Smooth muscle cell (in vitro differentiated cells): ENCODE data around the gene IMMP2L. TPM values are rescaled to one million over a fixed set of nuclear protein-coding genes. Genes with fewer than 3 reads are reported as not detected.

Source experiments
- DNase-seq: peaks from one replicate; lab custom pipeline; 2025; ENCODE audit not compliant: unreplicated experiment; lab: John Stamatoyannopoulos, UW
- H2AFZ ChIP-seq: fragments of 200-600 bp; sonication (generic); 2 replicates; pipeline ENCODE4 v1.6.0; 2016; ENCODE audit warnings: antibody characterized with exemption, low read depth, mild to moderate bottlenecking
- H3F3A ChIP-seq: fragments of 200-600 bp; sonication (generic); 2 replicates; pipeline ENCODE4 v1.6.0; 2017; ENCODE audit warnings: antibody characterized with exemption, low read depth
- H3K27ac ChIP-seq: fragments of 200-600 bp; sonication (generic); 2 replicates; pipeline ENCODE4 v1.5.1; 2016; ENCODE audit warnings: low read depth, mild to moderate bottlenecking
- H3K27me3 ChIP-seq: fragments of 200-600 bp; sonication (generic); 2 replicates; pipeline ENCODE4 v1.6.1; 2016; ENCODE audit warnings: low read depth, mild to moderate bottlenecking
- H3K36me3 ChIP-seq: fragments of 200-600 bp; sonication (generic); 2 replicates; pipeline ENCODE4 v1.5.1; 2016; ENCODE audit warnings: low read depth
- H3K4me1 ChIP-seq: fragments of 200-600 bp; sonication (generic); 2 replicates; pipeline ENCODE4 v1.5.1; 2016; ENCODE audit warnings: low read depth
- H3K4me2 ChIP-seq: fragments of 200-600 bp; sonication (generic); 2 replicates; pipeline ENCODE4 v1.6.0; 2016; ENCODE audit warnings: mild to moderate bottlenecking
- H3K4me3 ChIP-seq: fragments of 200-600 bp; sonication (generic); 2 replicates; pipeline ENCODE4 v1.5.1; 2016; ENCODE audit warnings: mild to moderate bottlenecking
- H3K79me2 ChIP-seq: fragments of 200-600 bp; sonication (generic); 2 replicates; pipeline ENCODE4 v1.6.0; 2016; ENCODE audit warnings: low read depth, mild to moderate bottlenecking
- H3K9ac ChIP-seq: fragments of 200-600 bp; sonication (generic); 2 replicates; pipeline ENCODE4 v1.6.0; 2016; ENCODE audit warnings: low read depth
- H3K9me3 ChIP-seq: fragments of 200-600 bp; sonication (generic); replicated peaks from 2 replicates; pipeline ENCODE4 v1.5.1; 2016; ENCODE audit warnings: low read depth
- H4K20me1 ChIP-seq: fragments of 200-600 bp; sonication (generic); 2 replicates; pipeline ENCODE4 v1.6.0; 2016; ENCODE audit warnings: low read depth
- WGBS: methylation state at CpG from one replicate; pipeline ENCODE4 v1.1.7; 2016; ENCODE audit warnings: low lambda C conversion rate; 5-methylcytosine and 5-hydroxymethylcytosine counted together
- polyA plus RNA-seq: library from polyadenylated mRNA; unstranded; fragments of >200 nt; fragmentation: Nextera tagmentation; extraction: Ambion mirVana; gene quantifications from 2 replicates; pipeline ENCODE4 v1.2.1, GENCODE V29; 2016
- total RNA-seq: library from RNA; depleted of rRNA; stranded (reverse); fragments of >200 nt; gene quantifications from 2 replicates; pipeline ENCODE4 v1.2.3, GENCODE V29; 2014
- TF ChIP-seq, protein P1 (sequence below): fragments of 200-600 bp; sonication (generic); IDR thresholded peaks from 2 replicates; pipeline ENCODE4 v1.5.1; 2017; ENCODE audit warnings: borderline replicate concordance, mild to moderate bottlenecking, antibody characterized with exemption; ENCODE audit not compliant: insufficient read depth, poor library complexity, severe bottlenecking

IMMP2L gene
- total and polyA plus RNA-seq, 2 experiments from 2014 or later, result 10.9 to 11.1 TPM

DNA sequence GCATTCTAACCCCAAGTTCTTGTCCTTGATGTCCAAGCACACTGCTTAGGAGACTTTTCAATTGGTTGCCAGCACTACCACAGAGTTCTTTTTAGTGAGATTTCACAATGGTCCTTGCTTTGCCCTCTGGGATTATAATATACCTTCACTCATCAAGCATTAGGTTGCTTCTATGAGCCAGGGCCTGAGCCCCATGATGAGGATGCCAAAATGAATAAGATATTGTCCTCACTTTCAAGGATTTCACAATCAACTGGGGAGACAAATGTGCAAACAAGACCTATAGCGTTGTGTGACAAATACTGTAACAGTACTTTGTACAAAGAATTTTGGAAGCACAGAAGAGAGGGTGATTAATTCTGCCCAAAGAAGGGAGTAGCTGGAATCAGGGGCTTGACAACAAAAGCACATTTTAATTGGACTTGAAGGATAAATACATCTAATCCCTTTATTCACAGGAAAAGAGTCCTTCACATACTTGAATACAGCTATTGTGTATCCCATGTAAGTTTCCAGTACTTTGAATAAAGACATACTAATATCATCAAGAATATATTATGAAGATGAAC, 734.9 kb downstream of the IMMP2L start:
- Histone ChIP-seq H3K9ac (no peak overlapping the region), H3F3A (no peaks in the 10 kb centered on the region), H3K4me2 (no peak overlapping the region), H2AFZ (no peak overlapping the region), H3K27ac (no peak overlapping the region), H3K4me1 (no peaks in the 10 kb centered on the region), H3K9me3 (no peaks in the 10 kb centered on the region), H3K27me3 (no peaks in the 10 kb centered on the region), H4K20me1 (no peaks in the 10 kb centered on the region), H3K36me3 (no peaks in the 10 kb centered on the region), H3K79me2 (no peaks in the 10 kb centered on the region), H3K4me3 (no peak overlapping the region)
- 94% methylated on average over 1 of the region's 1 CpG for WGBS
- TF ChIP-seq, protein P1, sequence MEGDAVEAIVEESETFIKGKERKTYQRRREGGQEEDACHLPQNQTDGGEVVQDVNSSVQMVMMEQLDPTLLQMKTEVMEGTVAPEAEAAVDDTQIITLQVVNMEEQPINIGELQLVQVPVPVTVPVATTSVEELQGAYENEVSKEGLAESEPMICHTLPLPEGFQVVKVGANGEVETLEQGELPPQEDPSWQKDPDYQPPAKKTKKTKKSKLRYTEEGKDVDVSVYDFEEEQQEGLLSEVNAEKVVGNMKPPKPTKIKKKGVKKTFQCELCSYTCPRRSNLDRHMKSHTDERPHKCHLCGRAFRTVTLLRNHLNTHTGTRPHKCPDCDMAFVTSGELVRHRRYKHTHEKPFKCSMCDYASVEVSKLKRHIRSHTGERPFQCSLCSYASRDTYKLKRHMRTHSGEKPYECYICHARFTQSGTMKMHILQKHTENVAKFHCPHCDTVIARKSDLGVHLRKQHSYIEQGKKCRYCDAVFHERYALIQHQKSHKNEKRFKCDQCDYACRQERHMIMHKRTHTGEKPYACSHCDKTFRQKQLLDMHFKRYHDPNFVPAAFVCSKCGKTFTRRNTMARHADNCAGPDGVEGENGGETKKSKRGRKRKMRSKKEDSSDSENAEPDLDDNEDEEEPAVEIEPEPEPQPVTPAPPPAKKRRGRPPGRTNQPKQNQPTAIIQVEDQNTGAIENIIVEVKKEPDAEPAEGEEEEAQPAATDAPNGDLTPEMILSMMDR, result no peak
- no peak for DNase-seq

DNA sequence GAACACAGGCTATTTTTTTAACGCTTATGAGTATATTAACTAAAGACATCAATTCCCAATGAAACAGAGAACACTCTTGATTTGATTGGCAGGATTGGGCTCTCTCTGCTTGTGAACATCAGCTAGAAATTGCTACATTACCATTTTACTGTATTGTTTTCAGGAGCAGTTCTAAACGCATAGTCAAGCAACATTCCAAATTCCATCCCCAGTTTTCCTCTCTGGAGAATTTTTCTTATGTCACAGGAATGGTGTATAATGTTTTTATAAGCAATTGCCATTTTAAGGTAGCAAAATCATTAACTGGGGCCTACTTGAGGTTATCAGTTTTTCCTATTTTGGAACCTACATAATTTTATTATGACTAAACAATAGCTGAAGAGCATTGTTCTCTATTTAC, 748.3 kb downstream of the IMMP2L start:
- Histone ChIP-seq H3K9me3 (no peaks in the 10 kb centered on the region), H3K4me1 (no peaks in the 10 kb centered on the region), H3K9ac (no peak overlapping the region), H3K79me2 (no peaks in the 10 kb centered on the region), H3K27ac (no peak overlapping the region), H3K4me3 (no peak overlapping the region), H3K36me3 (no peaks in the 10 kb centered on the region), H3K27me3 (no peaks in the 10 kb centered on the region), H4K20me1 (no peaks in the 10 kb centered on the region), H3K4me2 (no peak overlapping the region), H2AFZ (no peak overlapping the region), H3F3A (no peaks in the 10 kb centered on the region)
- DNase-seq, result no peak
- WGBS, result 92% methylated on average over 2 of the region's 2 CpGs
- TF ChIP-seq, protein P1, result no peak

- WGBS, result 95% methylated on average over 6 of the region's 6 CpGs
- Histone ChIP-seq H3K4me3 (no peak overlapping the region), H4K20me1 (no peaks in the 10 kb centered on the region), H3K27me3 (no peaks in the 10 kb centered on the region), H3F3A (no peaks in the 10 kb centered on the region), H3K4me1 (no peaks in the 10 kb centered on the region), H3K79me2 (no peaks in the 10 kb centered on the region), H3K9me3 (no peaks in the 10 kb centered on the region), H2AFZ (no peak overlapping the region), H3K9ac (no peak overlapping the region), H3K27ac (no peak overlapping the region), H3K36me3 (no peaks in the 10 kb centered on the region), H3K4me2 (no peak overlapping the region)
- TF ChIP-seq, protein P1, result no peak
- no peak for DNase-seq
These were observed 752.5 kb downstream of the IMMP2L start for GRCh38 chr7:110809832-110810231.

DNA sequence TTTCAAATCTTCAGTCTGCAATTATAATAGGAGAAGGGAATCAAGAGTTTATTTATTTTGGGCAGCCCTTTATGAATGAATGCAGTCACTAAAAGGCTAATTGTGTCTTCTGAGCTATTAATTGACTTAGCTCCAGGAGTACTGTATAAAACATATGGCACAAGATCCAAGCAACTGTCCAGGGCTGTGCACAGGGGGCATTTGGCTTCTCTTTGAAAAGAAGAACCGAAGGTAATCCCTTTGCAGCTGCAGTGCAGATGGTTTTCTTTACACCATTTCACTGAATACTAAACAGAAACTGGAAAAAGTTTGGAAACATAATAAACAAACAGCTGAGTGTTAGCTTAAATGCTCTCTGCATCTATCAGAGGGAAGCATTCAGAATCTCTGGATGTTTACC, 753.9 kb downstream of the IMMP2L start:
- WGBS, result 57% methylated on average over 1 of the region's 1 CpG
- TF ChIP-seq, protein P1, result no peak
- H3K4me1 ChIP-seq, result no peaks in the 10 kb centered on the region

More for the DNA sequence above, 753.9 kb downstream of the IMMP2L start:
- H3K79me2 ChIP-seq, result no peaks in the 10 kb centered on the region
- H4K20me1 ChIP-seq, result no peaks in the 10 kb centered on the region
- H3K36me3 ChIP-seq, result no peaks in the 10 kb centered on the region
- no peak overlapping the region for H3K9ac ChIP-seq
- no peaks in the 10 kb centered on the region for H3K9me3 ChIP-seq
- no peaks in the 10 kb centered on the region for H3F3A ChIP-seq
- no peak overlapping the region for H3K4me3 ChIP-seq
- H3K27me3 ChIP-seq, result no peaks in the 10 kb centered on the region
- DNase-seq, result no peak
- no peak overlapping the region for H3K27ac ChIP-seq
- no peak overlapping the region for H3K4me2 ChIP-seq
- no peak overlapping the region for H2AFZ ChIP-seq
